GM19099 (cell line): Measurements from ENCODE around the gene OOEP.

ENCODE experiments used
- POLR2A ChIP-seq: IDR thresholded peaks from 3 replicates; pipeline ENCODE4 v1.6.1; 2011; ENCODE audit warnings: low read depth; ENCODE audit not compliant: insufficient read length; ENCODE audit errors: extremely low read depth

OOEP gene

DNA sequence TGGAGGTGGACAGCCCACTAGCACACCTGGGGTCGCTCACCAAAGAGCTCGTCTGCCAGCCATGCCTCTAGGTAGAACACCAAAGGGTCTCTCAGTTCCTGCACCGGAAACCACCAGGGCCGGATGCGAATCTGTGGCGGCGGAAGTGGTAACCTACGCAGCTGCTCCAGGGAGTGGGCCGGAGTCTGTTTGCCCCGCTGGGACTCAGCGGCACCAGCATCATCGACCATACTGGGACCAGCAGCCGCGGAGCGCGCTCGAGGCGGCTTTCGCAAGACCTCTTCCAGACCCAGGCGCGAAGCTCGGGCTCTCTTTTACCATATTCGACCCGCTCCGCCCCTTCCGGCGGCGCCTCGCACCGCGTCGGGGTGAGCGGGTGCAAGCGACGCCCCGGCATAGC, at the start of gene OOEP:
Gene OOEP, minus strand, starts transcription at position 335 of the 400 bp plus-strand sequence. Its CDS starts 105 bp downstream, at position 230.
- no peak for TF ChIP-seq POLR2A

DNA sequence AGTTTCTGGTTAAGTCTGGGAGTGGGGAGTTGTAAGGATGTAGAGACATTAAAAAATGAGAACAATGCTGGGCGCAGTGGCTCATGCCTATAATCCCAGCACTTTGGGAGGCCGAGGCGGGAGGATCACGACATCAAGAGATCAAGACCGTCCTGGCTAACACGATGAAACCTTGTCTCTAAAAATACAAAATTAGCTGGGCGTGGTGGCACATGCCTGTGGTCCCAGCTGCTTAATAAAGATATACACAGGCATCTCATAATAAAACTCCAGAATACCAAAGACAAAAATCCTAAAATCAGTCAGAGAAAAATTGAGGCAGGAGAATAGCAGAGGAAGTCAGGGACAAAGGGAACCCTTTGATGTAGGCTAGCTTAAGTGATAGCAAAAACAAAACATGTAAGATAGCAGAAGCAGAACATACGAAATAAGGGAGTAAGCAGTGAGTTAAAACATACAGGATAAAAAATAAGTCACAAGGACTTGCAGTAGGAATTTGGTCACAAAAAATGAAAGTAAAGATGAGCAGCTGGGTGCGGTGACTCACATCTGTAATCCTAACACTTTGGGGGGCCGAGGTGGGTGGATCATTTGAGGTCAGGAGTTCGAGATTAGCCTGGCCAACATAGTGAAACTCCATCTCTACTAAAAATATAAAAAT, 48.5 kb upstream of the OOEP start:
- TF ChIP-seq POLR2A: no peak

DNA sequence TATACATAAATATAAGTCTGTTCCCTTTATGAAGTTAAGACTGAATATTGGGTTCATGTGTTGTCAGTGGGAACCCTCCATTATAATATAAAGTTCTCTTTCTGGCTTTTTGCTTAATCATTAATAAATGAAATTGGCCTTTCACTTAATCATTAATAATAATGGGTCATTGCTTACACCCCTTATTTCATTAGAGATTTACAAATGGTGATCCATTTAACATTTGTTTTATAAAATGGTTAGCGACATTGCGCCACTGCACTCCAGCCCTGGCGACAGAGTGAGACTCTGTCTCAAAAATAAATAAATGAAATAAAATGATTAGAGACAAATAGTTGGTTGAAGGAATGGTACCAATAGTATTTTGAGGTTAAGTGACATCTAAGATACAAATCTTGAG, 43.4 kb upstream of the OOEP start:
- no peak for TF ChIP-seq POLR2A

DNA sequence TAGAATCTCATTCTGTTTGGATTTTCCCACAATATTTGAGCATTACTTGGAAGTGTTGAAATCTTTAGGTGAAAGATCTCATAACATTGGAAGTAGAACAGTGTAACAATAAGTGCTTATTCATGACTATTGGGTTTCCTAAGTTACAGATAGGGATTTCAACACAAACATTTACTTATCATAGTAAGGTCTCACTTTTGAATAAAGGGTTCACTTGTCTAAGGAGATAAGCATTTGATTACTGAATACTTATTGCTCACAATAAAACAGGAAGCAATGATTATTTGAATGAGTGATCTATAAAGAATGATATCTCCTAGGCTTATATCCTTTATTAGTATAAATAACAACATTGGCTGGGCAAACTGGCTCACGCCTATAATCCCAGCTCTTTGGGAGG, 39.7 kb upstream of the OOEP start:
- no peak for TF ChIP-seq POLR2A

DNA sequence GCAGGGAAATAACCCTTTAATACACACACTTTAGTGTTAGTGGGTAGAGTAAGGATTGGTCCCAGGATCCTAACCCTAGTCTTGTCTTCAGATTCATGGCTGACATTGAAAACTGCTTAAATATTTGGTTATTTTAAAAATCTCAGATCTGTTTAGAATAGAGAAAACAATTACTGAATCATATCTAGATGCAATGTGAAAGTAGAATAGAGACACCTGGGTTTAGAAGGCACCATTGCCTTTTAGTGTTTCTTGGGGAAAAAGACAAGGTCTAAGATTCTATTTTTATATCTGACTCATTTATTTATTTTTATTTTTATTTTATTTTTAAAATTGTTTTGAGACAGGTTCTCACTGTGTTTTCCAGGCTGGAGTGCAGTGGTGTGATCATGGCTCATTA, 31.0 kb upstream of the OOEP start:
- no peak for TF ChIP-seq POLR2A

DNA sequence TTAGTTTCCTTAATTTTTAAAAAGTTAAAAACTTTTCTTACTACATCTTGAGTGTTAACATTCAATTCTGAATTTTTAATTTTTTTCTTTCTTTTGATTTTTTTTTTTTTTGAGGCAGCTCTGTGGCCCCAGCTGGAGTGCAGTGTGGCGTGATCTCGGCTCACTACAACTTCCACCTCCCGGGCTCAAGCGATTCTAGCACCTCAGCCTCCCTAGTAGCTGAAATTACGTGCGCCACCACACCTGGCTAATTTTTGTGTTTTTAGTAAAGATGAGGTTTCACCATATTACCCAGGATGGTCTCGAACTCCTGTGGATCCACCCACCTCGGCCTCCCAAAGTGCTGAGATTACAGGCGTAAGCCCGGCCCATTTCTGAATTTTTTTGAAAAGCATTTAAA, 26.2 kb upstream of the OOEP start:
- no peak for TF ChIP-seq POLR2A

DNA sequence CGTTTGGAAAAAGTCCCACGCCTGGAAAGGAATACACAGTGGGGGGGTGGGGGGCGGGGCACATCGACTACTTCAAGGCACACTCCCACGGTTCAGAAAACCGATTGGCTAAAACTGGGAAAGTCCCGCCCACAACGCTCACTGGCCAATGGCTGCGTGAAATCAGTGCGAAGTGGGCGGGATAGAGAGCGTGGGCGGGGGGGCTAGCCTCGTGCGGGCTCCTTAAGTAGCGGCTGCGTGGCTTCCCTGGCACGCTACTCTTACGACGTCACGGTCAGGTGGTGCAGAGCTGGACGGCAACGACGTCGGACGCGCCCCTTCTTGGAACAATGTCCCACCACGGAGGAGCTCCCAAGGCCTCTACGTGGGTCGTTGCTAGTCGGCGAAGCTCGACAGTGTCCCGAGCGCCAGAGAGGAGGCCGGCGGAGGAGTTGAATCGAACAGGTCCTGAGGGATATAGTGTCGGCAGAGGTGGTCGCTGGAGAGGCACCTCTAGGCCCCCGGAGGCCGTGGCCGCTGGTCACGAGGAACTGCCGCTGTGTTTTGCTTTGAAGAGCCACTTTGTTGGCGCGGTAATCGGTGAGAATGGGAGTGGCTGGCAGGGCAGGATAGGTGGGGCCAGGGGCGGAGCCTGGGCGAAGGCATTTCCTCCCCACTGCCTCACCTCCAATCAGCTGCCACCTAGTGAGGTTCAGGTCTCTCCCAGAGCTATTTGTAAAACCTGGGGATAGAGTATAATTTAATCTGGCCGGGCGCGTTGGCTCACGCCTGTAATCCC, 25.1 kb upstream of the OOEP start, which contains the start of gene DDX43:
Gene DDX43, plus strand, starts transcription at position 252 of the 778 bp plus-strand sequence. Its CDS starts 78 bp downstream, at position 330.
- TF ChIP-seq POLR2A: no peak

DNA sequence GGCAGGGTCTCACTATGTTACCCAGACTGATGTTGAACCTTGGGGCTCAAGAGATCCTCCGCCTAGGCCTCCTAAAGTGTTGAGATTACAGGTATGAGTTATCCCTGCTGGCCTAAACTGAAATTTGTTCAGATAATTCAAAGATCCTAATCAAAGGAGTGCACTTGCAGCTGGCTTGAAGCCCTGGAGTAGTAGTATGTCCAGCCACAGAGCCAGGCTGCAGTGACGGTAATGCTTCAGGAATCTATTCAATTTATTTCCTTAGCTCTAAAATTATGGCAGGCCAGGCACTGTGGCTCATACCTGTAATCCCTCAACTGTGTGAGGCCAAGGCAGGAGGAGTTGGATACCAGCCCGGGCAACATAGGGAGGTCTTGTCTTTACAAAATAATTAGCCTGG, 23.6 kb upstream of the OOEP start:
- TF ChIP-seq POLR2A: no peak

DNA sequence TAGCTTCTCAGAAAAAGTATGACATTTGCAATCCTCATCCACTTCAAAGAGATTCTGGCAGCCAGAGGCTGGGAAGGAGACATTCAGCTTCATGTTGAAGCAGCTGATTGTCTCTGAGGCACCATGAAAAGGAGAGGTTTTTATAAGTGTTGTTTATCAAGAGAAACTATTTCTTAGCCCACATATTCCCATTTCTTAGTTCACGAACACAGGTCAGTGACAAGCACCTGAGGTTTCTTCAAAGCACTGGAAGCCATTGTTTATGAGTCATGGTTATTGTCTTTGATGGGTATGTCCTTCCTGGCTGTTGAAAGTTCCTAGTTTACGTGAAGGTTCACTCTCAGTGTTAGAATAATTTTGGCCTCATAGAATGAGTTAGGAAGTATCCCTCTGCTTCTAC, 22.0 kb upstream of the OOEP start:
- no peak for TF ChIP-seq POLR2A

DNA sequence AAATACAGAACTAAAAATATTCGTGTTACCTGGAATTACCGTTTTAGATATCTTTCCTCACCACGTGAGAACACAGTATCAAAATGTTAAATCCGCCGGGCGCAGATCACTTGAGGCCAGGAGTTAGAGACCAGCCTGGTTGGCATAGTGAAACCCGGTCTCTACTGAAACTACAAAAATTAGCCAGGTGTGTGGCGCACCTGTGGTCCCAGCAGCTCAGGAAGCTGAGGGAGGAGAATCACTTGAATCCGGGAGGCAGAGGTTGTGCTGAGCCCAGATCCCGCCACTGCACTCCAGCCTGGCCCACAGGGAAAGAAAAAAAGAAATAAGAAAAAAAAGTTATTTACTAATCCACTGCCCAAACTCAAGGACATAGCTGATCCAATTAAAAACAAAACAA, 20.2 kb upstream of the OOEP start:
- no peak for TF ChIP-seq POLR2A

DNA sequence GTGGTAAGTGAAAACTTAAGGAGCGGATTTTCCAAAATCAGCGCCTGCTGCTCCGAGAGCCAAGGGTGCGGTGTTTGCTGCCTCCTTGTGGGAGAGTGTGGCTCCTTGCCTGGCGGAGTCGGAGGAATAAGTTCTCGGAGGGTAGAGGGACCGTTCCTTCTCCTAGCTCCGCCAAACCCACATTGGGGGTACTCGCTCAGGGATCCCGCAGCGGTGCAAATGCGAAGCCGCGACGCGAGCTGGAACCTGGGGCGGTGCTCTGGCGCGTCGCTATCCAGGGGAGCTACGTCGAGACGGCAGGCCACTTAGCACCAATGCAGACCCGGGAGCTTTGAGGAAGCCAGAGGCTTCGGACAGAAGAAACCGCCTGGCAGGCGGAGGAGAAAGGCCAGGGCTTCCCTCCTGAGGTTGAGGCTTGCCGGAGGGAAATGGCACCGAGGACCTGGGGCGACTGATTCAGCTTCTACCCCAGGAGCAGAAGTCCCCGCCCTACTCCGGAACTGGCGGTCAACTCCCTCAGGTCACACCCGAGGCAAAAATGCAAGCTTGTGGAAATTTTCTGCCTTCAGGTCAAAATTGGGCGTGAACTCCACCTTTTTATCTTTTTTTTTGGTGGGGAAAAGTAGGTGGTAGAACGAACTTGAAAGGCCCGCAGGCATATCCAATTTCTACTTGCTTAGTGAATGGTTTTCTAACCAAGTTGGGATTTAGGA, 19.3 kb upstream of the OOEP start:
- TF ChIP-seq POLR2A: peak; percentile 46

DNA sequence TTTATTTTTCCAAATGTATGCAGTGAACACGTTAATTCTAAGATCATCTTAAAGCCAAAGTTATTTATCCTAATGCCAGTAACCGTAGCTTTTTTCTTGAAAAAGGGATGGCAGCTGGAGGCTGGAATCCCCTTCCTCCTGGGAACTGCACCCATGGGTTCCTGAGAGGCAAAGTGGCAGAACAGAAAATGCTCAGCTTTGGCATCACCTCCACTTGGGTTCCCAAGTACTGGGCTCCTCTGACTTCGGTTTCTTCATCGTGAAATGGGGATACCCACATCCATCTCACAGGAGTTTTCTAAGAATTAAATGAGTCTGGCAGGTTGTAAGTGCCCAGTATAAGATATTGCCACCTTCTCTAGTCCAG, 18.7 kb upstream of the OOEP start:
- no peak for TF ChIP-seq POLR2A

DNA sequence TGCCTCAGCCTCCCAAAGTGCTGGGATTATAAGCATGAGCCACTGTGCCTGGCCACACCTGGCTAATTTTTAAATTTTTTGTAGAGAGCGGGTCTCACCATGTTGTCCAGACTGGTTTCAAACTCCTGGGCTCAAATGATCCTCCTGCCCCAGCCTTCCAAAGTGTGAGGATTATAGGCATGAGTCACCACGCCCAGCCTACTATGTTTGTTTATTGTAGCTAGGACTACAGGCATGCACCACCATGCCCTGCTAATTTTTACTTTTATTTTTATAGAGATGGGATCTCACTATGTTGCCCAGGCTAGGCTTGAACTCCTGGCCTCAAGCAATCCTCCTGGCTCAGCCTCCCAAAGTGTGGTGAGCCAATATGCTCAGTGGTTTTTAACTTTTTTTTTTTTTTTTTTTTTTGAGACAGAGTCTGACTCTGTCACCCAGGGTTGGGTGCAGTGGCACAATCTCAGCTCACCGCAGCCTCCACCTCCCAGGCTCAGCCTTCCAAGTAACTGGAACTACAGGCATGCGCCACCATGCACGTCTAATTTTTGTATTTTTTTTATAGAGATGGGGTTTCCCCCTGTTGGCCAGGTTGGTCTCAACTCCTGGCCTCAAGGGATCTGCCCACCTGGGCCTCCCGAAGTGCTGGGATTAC, 12.9 kb upstream of the OOEP start:
- no peak for TF ChIP-seq POLR2A

DNA sequence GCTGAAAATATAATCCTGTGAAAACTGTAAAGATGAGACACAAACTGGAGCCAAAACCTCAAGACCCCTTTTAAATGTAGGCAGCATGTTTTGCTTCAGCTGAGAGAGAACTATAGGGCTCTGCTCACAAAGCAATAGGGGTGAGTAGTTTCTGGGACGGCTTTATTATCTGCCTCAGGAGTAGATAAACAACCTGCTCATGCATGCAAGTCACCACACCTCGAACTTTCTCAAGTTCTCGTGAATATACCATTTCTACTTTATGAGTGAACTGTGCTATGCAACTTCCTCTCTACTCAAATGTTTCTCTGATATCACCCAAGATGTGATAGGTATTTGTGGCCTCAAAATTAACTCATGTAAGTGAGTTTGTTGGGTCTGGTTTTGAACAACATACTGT, 7.5 kb upstream of the OOEP start:
- no peak for TF ChIP-seq POLR2A

DNA sequence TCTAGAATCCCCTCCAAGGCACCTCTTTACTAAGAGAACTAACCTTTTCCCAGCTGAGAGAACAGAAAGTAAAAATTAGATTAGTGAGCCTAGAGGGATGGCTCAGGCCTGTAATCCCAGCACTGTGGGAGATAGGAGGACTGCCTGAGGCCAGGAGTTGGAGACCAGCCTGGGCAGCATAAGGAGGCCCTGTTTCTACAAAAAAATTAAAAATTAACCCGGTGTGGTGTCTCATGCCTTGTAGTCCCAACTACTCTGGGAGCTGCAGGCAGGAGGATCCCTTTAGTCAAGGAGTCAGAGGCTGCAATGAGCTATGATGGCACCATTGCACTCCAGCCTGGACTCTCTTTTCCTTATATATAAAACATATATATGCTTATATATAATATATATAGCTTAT, 5.5 kb upstream of the OOEP start:
- no peak for TF ChIP-seq POLR2A
